Neuron (in vitro differentiated cells): ENCODE measurements around the gene TTYH2.

Experiments
- H2AFZ ChIP-seq: one replicate; pipeline ENCODE4 v1.6.1; 2013; ENCODE audit warnings: low read depth, mild to moderate bottlenecking, inconsistent platforms, low read length, moderate library complexity
- H3K27me3 ChIP-seq: one replicate; pipeline ENCODE4 v1.6.1; 2013; ENCODE audit warnings: low read length; ENCODE audit not compliant: insufficient read depth
- H3K36me3 ChIP-seq: one replicate; pipeline ENCODE4 v1.6.1; 2013; ENCODE audit warnings: low read length; ENCODE audit not compliant: insufficient read depth
- H3K4me1 ChIP-seq: one replicate; pipeline ENCODE4 v1.6.1; 2013; ENCODE audit warnings: low read length; ENCODE audit not compliant: insufficient read depth
- H3K4me3 ChIP-seq: 2 replicates; pipeline ENCODE4 v1.5.1; 2013; ENCODE audit warnings: mild to moderate bottlenecking, low read length, moderate library complexity
- H3K9me3 ChIP-seq: one replicate; pipeline ENCODE4 v1.6.1; 2013; ENCODE audit warnings: low read length

Gene TTYH2

DNA sequence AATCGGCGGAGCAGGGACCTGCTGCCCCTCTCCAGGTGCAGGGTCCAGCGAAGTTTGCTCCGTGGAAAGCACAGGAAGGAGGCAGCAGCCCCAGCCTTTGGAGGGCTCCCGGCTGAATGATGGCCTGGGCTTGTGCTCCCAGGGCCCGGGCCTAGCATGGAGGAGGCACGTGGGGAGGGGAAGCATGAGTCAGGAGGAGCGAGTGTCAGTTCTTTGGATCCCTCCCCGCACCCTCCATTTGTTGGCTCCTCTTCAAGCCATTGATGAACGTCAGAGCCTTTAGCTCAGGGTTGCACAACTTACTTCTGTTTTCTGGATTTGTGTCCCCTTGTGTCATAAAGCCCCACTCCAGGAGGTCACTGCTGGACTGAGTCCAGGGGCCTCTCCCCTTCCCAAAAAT is 25.8 kb downstream of the TTYH2 start:
- H2AFZ ChIP-seq: no peak overlapping the region
- H3K27me3 ChIP-seq: no peaks in the 10 kb centered on the region
- peaks cover 16% of the 10 kb centered on the region for H3K4me1 ChIP-seq
- no peaks in the 10 kb centered on the region for H3K9me3 ChIP-seq
- H3K4me3 ChIP-seq: no peak overlapping the region
- H3K36me3 ChIP-seq: peaks cover 14% of the 10 kb centered on the region

DNA sequence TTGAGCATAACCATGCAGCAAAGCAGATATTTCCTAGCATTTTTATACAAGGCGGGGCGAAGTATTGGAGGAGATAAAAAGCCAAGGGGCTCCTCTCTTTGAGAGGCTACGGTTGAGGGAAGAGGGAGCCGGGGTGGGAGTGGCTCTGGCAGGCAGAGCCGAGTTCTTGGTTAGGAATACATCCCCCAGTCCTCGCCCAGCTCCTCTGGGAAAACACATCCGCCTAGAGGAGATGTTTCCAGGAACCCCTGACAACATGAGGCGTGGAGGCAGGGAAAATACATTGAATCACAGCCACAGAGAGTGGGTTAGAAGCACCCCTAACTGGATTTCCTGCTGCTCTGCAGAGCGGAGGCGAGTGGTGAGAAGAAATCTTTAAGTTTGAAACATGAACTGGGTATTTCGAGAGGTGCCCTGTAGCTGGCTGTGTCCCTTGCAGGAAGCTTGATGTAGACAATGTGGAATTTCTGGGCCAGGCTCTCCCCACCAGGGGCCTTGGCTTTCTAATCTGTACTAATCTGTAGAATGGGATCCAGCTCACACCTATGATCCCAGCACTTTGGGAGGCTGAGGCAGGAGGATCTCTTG is 27.3 kb downstream of the TTYH2 start:
- Histone ChIP-seq H3K4me3 (no peak overlapping the region), H3K36me3 (peaks cover 14% of the 10 kb centered on the region), H2AFZ (no peak overlapping the region), H3K27me3 (no peaks in the 10 kb centered on the region), H3K4me1 (peaks cover 20% of the 10 kb centered on the region), H3K9me3 (no peaks in the 10 kb centered on the region)

DNA sequence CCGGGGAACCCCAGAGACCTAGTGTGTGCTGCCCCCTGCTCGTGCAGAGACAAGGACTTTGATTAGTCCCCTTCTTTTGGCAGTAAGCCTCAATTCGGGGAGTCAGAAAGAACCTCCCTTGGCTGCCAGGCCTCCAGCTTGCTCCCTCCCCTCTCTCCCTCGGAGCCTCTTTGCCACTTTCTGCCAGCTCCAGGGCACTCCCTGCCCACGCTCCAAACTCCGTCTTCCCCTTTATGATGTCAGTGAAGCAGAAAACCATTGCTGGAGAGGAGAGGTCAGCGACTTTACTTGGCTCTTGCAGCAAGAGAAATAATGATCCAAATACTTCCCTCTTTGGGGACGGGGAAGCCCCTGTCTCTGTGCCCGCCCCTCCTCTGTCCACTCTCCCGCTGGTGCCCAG is 28.1 kb downstream of the TTYH2 start:
- H3K4me1 ChIP-seq: peaks cover 21% of the 10 kb centered on the region
- no peak overlapping the region for H2AFZ ChIP-seq
- no peaks in the 10 kb centered on the region for H3K27me3 ChIP-seq
- no peak overlapping the region for H3K4me3 ChIP-seq
- H3K36me3 ChIP-seq: peaks cover 14% of the 10 kb centered on the region
- no peaks in the 10 kb centered on the region for H3K9me3 ChIP-seq

DNA sequence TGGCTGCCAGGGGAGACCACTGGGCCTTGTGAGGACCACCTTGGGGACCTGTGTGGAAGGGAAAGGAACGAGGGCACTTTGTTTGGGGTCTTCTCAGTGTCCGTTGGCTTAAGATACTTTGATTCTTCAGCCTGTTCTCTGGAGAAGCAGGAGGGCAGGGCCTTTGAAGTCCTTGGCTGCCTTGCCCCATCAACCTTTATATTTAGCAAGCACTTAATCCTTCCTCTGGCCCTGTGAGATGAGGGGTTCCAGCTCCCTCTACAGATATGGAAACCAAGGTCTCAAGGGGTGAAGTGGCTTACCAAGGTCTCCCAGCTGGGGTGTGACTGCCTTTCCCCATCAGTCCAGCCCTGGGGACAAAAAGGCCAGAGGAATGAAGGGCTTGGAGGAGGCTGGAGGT is 28.5 kb downstream of the TTYH2 start:
- Histone ChIP-seq H3K4me3 (no peak overlapping the region), H2AFZ (no peak overlapping the region), H3K27me3 (no peaks in the 10 kb centered on the region), H3K4me1 (peaks cover 20% of the 10 kb centered on the region), H3K36me3 (peaks cover 14% of the 10 kb centered on the region), H3K9me3 (no peaks in the 10 kb centered on the region)

DNA sequence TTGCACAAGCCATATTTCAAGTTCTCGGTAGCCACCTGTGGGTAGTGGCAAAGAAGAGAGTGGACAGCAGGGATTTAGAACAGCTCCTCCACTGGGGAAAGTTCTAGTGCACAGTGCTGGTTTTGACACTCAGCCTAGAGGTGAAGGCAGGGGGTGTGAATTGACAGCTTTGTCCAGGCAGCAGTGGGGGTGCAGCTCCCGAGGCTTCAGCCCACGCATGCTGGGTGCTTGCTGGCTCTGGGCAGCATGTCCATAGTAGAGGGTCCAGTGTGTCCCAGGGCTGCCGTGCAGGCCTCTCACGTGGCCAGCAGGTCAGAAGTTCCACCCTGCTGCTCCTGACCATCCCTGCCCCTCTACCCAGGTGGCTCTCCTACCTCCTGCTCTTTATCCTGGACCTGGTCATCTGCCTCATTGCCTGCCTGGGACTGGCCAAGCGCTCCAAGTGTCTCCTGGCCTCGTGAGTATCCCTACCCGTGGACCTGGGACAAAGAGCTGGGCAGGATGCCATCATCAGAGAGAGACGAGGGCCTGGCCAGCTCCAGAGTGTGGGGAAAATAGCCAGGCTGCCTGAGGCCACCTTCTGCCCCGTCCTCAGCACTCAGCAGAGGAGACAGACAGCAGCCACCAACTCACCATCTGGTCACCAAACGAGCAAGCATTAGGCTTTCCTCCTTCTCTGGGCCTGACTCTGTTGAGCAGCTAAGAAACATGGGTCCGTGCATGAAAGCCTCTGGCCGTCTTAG is 29.8 kb downstream of the TTYH2 start:
- no peak overlapping the region for H2AFZ ChIP-seq
- peaks cover 11% of the 10 kb centered on the region for H3K36me3 ChIP-seq
- no peaks in the 10 kb centered on the region for H3K27me3 ChIP-seq
- peaks cover 20% of the 10 kb centered on the region for H3K4me1 ChIP-seq
- no peaks in the 10 kb centered on the region for H3K9me3 ChIP-seq
- H3K4me3 ChIP-seq: no peak overlapping the region

DNA sequence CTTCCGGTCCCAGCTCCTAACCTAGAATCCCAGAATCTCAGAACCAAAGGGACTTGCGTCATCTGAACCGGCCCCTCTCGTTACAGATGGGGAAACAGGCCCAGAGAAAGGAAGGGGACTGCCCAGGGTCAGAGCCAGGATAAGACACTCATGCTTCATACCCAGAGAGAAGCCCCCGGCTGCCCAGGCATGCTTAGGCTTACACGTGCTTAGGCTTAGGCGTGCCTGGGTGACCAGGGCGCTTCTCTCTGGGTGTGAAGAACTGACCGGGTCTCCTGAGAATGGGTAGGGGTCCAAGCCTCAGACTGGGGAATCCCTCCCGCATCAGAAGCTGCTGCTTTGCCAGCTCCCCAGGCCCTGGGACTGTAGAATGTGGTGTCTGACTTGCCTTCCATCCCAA is 30.8 kb downstream of the TTYH2 start:
- Histone ChIP-seq H3K36me3 (peaks cover 11% of the 10 kb centered on the region), H2AFZ (no peak overlapping the region), H3K9me3 (no peaks in the 10 kb centered on the region), H3K27me3 (no peaks in the 10 kb centered on the region), H3K4me3 (no peak overlapping the region), H3K4me1 (peaks cover 20% of the 10 kb centered on the region)

DNA sequence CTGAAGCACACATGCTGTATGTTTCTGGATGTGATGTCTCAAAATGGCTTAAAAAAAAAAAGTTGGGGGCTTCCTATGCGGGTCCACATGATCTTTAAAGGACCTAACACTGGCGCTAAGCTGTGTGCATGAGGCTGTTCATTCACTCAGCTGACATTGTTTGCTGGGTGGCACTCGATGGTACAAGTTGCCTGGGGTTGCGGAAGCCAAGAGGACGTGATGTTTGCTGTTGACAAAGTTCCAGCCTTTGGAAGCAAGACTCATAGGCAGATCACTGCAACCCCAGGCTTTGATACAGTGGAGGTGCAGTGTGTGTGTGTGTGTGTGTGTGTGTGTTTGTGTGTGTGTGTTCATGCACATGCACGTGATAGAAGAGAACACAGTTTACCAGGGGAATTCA is 31.2 kb downstream of the TTYH2 start:
- no peaks in the 10 kb centered on the region for H3K27me3 ChIP-seq
- no peak overlapping the region for H2AFZ ChIP-seq
- H3K4me3 ChIP-seq: no peak overlapping the region
- H3K9me3 ChIP-seq: no peaks in the 10 kb centered on the region
- H3K4me1 ChIP-seq: peaks cover 20% of the 10 kb centered on the region
- H3K36me3 ChIP-seq: peaks cover 9% of the 10 kb centered on the region

DNA sequence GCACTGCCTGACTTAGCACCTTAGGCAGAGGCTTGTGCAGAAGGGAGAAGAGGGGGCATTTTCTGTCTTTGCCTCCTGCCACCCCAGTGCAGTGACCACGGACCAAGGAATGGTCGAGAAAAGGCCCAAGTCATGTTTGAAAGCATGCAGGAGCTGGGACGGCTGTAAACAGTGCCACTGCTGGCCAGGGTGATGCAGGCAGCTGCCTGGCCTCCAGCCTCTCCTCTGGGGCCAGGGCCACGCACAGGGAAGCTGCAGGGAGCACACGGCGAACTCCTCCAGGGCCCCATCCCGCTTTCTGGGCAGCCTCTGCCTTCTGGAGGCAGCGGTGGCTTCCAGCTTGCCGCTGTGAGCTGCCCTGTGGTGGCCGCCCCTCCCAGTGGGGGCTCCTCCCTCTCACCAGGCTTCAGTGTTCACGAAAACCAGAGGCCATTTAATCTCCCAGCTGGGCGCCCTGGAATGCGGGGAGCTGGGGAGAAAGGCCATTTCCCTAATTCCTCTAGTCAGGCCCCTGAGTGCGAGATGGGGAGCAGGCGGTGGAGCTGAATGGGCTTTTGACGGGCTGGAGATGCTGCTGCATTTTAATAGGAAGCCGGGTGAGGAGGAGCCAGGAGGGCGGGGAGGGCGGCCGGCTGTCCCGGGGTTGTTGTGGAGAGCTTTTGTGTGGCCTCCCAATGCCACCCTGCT is 31.9 kb downstream of the TTYH2 start:
- Histone ChIP-seq H3K36me3 (peaks cover 8% of the 10 kb centered on the region), H2AFZ (no peak overlapping the region), H3K27me3 (no peaks in the 10 kb centered on the region), H3K4me1 (peaks cover 20% of the 10 kb centered on the region), H3K9me3 (no peaks in the 10 kb centered on the region), H3K4me3 (no peak overlapping the region)

DNA sequence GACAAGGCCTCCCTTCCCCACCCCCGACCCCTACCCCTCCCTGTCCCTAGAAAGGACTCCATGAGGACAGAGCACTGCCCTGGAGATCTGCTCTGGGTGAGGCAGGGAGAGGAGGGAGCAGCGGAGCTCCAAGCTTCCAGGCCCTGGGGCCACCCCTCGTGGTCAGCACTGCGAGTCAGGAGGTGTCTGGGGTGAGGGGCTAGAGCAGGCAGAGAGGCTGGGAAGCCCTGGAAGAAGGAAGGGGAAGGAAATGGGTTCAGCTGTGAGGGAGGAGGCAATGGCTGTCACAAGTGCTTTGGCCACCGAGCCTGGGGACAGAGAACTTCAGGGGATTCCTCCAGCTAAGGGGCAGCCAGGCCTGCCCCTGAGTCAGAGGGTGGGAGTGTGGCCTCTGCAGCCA is 32.5 kb downstream of the TTYH2 start:
- H3K27me3 ChIP-seq: no peaks in the 10 kb centered on the region
- H3K36me3 ChIP-seq: peaks cover 8% of the 10 kb centered on the region
- H2AFZ ChIP-seq: no peak overlapping the region
- H3K4me1 ChIP-seq: peaks cover 20% of the 10 kb centered on the region
- H3K9me3 ChIP-seq: no peaks in the 10 kb centered on the region
- H3K4me3 ChIP-seq: no peak overlapping the region

DNA sequence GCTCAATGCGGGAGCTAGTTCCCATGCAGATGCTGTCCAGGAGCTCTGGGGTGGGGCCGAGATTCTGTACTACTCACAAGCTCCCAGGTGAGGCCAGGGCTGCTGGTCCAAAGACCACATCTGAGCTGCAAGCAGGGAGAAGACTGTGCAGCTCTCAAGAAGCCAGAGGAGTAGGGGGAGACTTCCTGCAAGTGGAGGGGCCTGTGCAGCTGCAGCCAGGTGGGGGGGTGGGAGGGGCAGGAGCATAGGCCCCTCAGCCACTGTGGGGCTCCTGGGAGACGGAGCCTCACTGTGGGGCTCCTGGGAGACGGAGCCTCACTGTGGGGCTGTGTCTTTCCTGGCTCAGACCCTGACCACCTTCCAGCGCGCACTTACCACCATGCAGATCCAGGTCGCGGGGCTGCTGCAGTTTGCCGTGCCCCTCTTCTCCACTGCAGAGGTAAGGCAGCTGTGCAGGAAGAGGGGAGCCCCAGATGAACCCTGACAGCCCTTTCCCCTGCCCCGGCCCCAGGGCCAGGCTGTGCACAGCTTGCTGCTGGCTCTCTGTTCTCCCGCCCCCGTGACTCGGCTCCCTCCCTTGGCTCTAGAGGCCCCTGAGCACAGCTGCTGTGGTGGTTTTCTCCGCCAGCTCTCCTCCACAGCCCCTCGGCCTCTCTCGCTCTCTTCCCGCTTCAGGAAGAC is 36.4 kb downstream of the TTYH2 start:
- no peaks in the 10 kb centered on the region for H3K27me3 ChIP-seq

DNA sequence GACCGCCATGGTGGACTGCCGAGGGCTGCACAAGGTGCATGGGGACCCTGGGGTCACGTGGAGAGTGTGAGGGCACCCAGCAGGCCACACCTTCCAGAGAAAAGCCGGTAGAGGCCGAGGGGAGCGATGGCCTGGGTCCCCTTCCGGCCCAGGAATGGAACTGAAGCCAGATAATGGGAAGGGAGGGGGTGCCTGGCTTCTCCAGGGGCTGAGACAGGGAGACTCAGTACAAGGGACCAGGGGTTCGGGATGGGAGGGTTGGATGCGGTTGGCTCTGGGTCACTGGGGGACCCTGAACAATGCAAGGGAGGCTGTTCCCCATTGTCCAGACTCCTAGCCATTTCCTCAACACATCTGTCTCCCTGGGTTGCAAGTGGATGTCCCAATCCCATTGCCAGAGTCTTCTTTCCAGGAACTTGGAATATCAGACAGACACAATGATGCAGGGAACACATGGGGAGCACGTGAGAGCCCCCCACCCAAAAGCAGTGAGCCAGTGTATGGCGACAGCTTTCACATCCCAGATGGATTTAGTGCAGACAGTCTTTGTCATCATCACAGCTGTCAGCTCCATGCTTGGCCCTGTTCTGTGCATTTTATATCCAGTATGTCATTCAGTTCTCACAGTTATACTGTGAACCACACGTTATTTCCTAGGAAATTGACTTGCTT is 37.1 kb downstream of the TTYH2 start:
- Histone ChIP-seq H3K36me3 (peaks cover 28% of the 10 kb centered on the region), H3K4me1 (peaks cover 9% of the 10 kb centered on the region), H3K4me3 (no peak overlapping the region), H3K9me3 (no peaks in the 10 kb centered on the region), H3K27me3 (no peaks in the 10 kb centered on the region), H2AFZ (no peak overlapping the region)

More for the DNA sequence above, 36.4 kb downstream of the TTYH2 start:
- Histone ChIP-seq H3K9me3 (no peaks in the 10 kb centered on the region), H2AFZ (no peak overlapping the region), H3K4me3 (no peak overlapping the region), H3K36me3 (peaks cover 24% of the 10 kb centered on the region), H3K4me1 (peaks cover 15% of the 10 kb centered on the region)

DNA sequence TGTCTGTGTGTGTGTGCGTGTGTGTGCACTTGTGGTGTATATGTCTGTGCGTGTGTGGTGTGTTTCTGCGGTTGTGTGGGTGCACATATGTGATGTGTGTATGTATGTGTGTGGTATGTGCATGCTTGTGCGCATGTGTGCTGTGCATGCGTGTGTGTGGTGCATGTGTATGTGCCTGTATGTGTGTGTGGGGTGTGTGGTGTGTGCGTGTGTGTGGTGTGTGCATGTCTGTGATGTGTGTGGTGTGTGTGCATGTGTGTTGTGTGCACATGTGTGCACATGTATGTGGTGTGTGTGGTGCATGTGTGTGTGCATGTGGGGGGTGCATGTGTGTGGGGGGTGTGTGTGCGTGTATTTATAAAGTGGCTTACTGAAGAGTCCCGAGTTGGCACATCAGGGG is 37.7 kb downstream of the TTYH2 start:
- Histone ChIP-seq H3K9me3 (no peaks in the 10 kb centered on the region), H3K4me1 (peaks cover 5% of the 10 kb centered on the region), H3K27me3 (no peaks in the 10 kb centered on the region), H3K36me3 (peaks cover 30% of the 10 kb centered on the region), H2AFZ (no peak overlapping the region), H3K4me3 (no peak overlapping the region)

DNA sequence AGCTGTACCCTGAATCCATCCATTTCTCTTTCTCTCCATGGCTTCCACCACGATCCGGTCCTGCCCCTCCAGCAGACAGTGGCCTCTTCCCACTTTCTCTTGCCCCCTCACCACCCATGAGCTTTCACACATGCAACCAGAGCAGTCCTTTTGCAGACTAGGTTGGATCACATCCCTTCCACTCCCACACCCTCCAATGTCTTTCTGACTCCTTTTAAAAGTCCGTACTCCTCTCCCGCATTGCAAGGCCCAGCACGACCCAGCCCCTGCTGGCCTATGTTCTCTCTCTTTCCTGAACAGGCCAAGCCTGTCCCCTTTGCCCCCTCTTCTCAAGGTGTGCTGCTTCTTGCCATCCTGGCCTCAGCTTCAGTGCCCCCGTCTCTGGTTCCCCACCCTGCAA is 38.2 kb downstream of the TTYH2 start:
- no peaks in the 10 kb centered on the region for H3K27me3 ChIP-seq
- H3K9me3 ChIP-seq: no peaks in the 10 kb centered on the region
- H3K36me3 ChIP-seq: peaks cover 33% of the 10 kb centered on the region
- no peak overlapping the region for H3K4me3 ChIP-seq
- H3K4me1 ChIP-seq: peaks cover under 1% of the 10 kb centered on the region
- no peak overlapping the region for H2AFZ ChIP-seq
